ENCODE data around the gene TMEM247.

Gene TMEM247

DNA sequence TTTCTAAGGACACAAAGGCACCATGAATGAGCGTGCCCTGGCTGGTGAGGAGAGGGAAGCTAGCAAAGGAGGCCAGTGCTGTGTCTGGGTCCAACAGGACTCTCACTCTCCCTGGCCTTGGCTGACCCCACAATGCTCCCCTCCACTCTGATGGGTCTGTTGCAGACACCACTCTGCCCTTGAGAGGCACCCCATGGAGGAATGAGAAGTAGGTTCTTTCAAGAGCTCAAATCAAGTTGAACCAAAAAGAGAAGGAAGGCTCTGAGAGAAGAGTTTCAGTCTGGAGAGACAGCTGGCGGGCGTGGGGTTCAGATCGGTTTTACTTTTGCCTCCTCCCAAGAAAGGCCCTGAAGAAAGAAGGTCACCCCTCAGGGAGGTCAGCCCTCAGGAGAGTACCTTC is 18.4 kb downstream of the TMEM247 start:
- H3K4me3 ChIP-seq (ENCODE audit: low read depth, low read length): no peak overlapping the region
- TF ChIP-seq CTCF (IDR thresholded peaks at IDR 0.05; ENCODE audit: low read depth, low read length, missing control alignments): no peak
- in situ Hi-C loops (cut with HindIII; ENCODE audit: low sequenced_read_pairs): no loop called here
- no peak for DNase-seq (ENCODE audit: low read depth)

DNA sequence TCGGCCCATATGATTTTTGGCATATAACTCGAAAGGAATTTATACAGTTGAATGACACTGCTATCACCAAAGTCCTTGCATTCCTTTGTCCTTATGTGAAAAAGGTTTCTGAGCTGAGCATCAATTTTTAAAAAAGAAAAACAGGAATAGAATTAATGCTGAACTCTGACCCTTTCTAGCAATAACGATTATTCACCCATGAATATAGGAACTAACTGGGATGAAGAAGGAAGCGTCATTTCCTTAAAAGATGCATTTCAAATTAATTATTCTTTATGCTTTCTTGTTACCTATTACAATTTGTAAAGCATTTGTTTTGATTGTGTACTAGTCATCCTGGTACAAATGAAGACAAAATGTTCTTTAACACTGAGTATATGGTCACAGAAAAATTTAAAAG is 19.3 kb downstream of the TMEM247 start:
- no peak for DNase-seq (ENCODE audit: low read depth)
- in situ Hi-C loops (cut with HindIII; ENCODE audit: low sequenced_read_pairs): no loop called here
- no peak for TF ChIP-seq CTCF (IDR thresholded peaks at IDR 0.05; ENCODE audit: low read depth, low read length, missing control alignments)
- no peak overlapping the region for H3K4me3 ChIP-seq (ENCODE audit: low read depth, low read length)

GRCh38 chr2:46499392-46499785 is 20.0 kb downstream of the TMEM247 start:
- in situ Hi-C loops (cut with HindIII; ENCODE audit: low sequenced_read_pairs): no loop called here
- TF ChIP-seq CTCF (IDR thresholded peaks at IDR 0.05; ENCODE audit: low read depth, low read length, missing control alignments): no peak
- no peak for DNase-seq (ENCODE audit: low read depth)
- H3K4me3 ChIP-seq (ENCODE audit: low read depth, low read length): peak overlapping the region; percentile 53

DNA sequence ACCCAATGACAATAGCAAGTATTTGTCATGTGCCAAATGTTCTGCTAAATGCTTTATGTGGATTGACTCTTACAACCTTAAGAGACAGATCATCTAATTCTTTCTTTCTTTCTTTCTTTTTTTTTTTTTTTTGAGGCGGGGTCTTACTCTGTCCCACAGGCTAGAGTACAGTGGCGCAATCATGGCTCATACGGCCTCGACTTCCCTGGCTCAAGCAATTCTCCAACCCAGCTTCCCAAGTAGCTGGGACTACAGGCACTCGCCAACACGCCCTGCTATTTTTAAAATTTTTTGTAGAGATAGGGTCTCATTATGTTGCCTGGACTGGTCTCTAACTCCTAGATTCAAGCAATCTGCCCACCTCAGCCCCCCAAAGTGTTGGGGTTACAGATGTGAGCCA is 21.4 kb downstream of the TMEM247 start:
- no peak for TF ChIP-seq CTCF (IDR thresholded peaks at IDR 0.05; ENCODE audit: low read depth, low read length, missing control alignments)
- no peak overlapping the region for H3K4me3 ChIP-seq (ENCODE audit: low read depth, low read length)
- in situ Hi-C loops (cut with HindIII; ENCODE audit: low sequenced_read_pairs): no loop called here
- DNase-seq (ENCODE audit: low read depth): no peak

DNA sequence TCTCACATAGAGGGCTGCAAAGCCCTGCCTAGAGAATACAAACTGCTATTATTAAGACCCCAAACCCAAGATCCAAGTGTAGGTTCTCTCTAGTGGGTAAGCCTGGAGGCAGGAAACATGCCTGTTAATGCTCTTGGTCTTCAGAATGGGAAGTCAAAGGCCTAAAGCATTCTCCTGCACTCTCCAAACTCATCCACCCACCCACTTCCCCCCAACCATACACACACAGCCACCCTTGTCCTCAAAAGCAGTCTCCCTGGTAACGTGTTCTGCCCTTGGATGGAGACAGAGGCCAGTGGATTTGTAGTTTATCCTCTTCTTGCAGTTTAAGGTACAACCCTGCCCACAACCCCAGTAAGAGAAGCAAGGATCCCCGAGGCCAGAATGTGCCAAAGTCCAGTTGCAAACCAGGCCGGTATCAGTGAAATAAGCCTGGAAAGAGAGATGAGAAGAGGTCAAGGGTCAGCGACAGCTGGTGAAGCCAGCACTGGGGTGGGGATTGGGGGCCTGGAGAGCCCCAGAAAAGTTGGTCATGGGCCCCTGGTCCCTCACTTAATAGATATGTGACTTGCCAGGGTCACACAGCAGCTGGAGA is 23.0 kb downstream of the TMEM247 start:
- no peak overlapping the region for H3K4me3 ChIP-seq (ENCODE audit: low read depth, low read length)
- in situ Hi-C loops (cut with HindIII; ENCODE audit: low sequenced_read_pairs): no loop called here
- TF ChIP-seq CTCF (IDR thresholded peaks at IDR 0.05; ENCODE audit: low read depth, low read length, missing control alignments): no peak
- DNase-seq (ENCODE audit: low read depth): no peak

DNA sequence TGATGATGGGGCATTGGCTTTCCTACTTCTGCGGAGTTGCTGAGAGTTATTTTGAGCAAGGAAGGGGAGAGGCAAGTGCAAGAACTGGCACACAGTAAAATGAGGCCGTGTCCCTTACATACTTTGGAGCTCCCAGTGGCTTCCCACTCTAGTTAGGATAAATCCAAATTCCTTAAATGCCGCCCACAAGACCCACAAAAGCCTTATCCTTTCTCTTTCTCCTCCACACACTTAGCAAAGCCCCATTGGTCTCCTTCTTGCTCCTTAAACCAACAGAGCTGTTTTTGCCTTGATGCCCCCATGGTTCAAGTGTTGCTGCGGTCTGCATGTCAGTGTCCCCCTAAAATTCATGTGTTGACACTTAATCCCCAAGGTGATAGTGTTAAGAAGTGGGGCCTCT is 24.3 kb downstream of the TMEM247 start:
- TF ChIP-seq CTCF (IDR thresholded peaks at IDR 0.05; ENCODE audit: low read depth, low read length, missing control alignments): no peak
- DNase-seq (ENCODE audit: low read depth): no peak
- in situ Hi-C loops (cut with HindIII; ENCODE audit: low sequenced_read_pairs): no loop called here
- H3K4me3 ChIP-seq (ENCODE audit: low read depth, low read length): no peak overlapping the region

DNA sequence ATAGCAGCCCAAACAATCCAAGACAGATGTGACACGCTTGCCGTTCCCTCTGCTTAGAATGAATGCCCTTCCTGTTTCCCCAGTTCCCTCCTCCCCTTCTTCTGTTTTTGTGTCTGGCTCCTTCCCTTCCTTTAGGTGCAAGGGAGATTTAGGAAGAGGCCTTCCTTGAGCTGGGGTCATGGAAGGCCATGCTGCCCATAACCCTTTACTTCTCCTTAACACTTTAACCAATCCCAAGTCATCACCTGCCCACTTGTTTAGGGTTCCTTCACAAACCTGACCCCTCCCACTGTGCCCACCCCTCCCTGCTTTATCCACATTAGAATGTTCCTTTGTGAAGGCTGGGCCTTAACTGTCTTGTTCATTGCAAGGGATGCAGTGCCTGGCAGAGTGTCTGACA is 24.9 kb downstream of the TMEM247 start:
- in situ Hi-C loops (cut with HindIII; ENCODE audit: low sequenced_read_pairs): no loop called here
- H3K4me3 ChIP-seq (ENCODE audit: low read depth, low read length): no peak overlapping the region
- no peak for DNase-seq (ENCODE audit: low read depth)
- no peak for TF ChIP-seq CTCF (IDR thresholded peaks at IDR 0.05; ENCODE audit: low read depth, low read length, missing control alignments)

All from astrocyte of the cerebellum (primary cell).